ENCODE measurements around the gene POM121C. TPM values are rescaled to one million over a fixed set of nuclear protein-coding genes. Genes with fewer than 3 reads are reported as not detected.
"Not testable (repeated sequence)": the region's sequence is repeated elsewhere in the genome, so short reads cannot be mapped to it uniquely, and the experiment has no call there.

The POM121C gene
- total and polyA plus RNA-seq, 9 donors: 11.2 to 75.1 (median 47.3) TPM

GRCh38 chr7:75400575-75400974 is 85.5 kb downstream of the POM121C start:
- DNase-seq; H3K9me3 ChIP-seq; H3K4me3 ChIP-seq; H3K36me3 ChIP-seq; H3K27ac ChIP-seq; intact Hi-C loops (cut with DNase I); H3K27me3 ChIP-seq; H3K4me1 ChIP-seq (ENCODE audit: insufficient read depth): not testable (repeated sequence)
- no CpG with 5 or more reads among the region's 6 CpGs for WGBS, 3 donors

- intact Hi-C loops (cut with DNase I); H3K9me3 ChIP-seq; H3K4me1 ChIP-seq (ENCODE audit: insufficient read depth); H3K4me3 ChIP-seq; H3K36me3 ChIP-seq; H3K27ac ChIP-seq; H3K27me3 ChIP-seq: not testable (repeated sequence)
- WGBS, 3 donors: 68% methylated on average over 4 of the region's 34 CpGs; no CpG with 5 or more reads in 2 of the 3 donors
- peak in 1 of 5 donors; percentile 11 for DNase-seq
Measured at GRCh38 chr7:75398771-75399700, 87.1 kb downstream of the POM121C start.

GRCh38 chr7:75397865-75398264 is 88.2 kb downstream of the POM121C start:
- H3K27ac ChIP-seq; H3K4me1 ChIP-seq (ENCODE audit: insufficient read depth); H3K4me3 ChIP-seq; intact Hi-C loops (cut with DNase I); H3K27me3 ChIP-seq; DNase-seq; H3K9me3 ChIP-seq; H3K36me3 ChIP-seq: not testable (repeated sequence)
- WGBS, 3 donors: no CpG with 5 or more reads among the region's 2 CpGs

DNA sequence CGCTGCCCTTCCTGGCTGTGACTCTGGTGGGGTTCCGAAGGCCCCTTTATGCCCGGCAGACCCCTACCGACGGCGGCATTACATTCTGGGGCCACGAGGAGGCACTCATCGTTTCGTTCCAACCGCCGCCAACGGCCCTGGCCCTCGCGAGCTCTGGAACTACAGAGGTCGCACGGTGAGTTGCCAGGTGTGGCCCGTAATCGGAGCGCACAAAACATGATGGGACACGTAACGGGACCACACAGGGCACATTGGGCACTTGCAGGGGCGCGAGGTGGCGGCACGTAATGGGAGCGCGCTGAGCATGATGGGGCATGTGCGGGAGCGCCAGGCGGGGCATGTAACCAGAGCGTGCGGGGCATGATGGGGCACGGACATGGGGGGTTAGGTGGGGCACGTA is 90.8 kb downstream of the POM121C start, which contains the start of gene TRIM73:
Gene TRIM73, plus strand, starts transcription at position 301 of the 400 bp plus-strand sequence. CDS start 3,305 bp downstream, outside the sequence.
- H3K36me3 ChIP-seq, H3K9me3 ChIP-seq, H3K4me3 ChIP-seq: not testable (repeated sequence)

DNA sequence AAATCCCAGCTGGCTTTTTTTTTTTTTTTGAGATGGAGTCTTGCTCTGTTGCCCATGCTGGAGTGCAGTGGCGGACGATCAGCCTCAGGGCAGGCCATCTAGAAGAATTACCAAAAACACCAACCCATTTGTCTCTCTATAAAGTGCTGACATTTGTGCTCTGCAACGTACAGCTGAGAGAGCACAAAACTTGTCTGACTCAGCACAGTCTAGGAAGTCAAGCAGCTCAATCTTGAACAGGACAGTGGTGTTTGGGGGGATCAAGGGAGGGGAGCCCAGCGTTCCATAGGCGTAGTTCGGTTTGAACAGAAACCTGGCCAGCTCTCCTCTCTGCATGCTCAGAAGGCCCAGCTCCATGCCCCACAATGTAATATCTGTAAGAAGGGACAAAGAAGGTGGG is 92.9 kb downstream of the POM121C start:
- H3K27ac ChIP-seq; H3K4me1 ChIP-seq (ENCODE audit: insufficient read depth); H3K36me3 ChIP-seq; DNase-seq; H3K27me3 ChIP-seq; H3K4me3 ChIP-seq; intact Hi-C loops (cut with DNase I); H3K9me3 ChIP-seq: not testable (repeated sequence)
- no CpG with 5 or more reads among the region's 6 CpGs for WGBS, 3 donors

More for the DNA sequence above, 90.8 kb downstream of the POM121C start, which contains the start of gene TRIM73:
- H3K4me1 ChIP-seq (ENCODE audit: insufficient read depth); H3K27me3 ChIP-seq; intact Hi-C loops (cut with DNase I); H3K27ac ChIP-seq: not testable (repeated sequence)
- peak in 1 of 5 donors; percentile 4 for DNase-seq
- 12% methylated on average over 15 of the region's 34 CpGs; no CpG with 5 or more reads in 2 of the 3 donors for WGBS, 3 donors

DNA sequence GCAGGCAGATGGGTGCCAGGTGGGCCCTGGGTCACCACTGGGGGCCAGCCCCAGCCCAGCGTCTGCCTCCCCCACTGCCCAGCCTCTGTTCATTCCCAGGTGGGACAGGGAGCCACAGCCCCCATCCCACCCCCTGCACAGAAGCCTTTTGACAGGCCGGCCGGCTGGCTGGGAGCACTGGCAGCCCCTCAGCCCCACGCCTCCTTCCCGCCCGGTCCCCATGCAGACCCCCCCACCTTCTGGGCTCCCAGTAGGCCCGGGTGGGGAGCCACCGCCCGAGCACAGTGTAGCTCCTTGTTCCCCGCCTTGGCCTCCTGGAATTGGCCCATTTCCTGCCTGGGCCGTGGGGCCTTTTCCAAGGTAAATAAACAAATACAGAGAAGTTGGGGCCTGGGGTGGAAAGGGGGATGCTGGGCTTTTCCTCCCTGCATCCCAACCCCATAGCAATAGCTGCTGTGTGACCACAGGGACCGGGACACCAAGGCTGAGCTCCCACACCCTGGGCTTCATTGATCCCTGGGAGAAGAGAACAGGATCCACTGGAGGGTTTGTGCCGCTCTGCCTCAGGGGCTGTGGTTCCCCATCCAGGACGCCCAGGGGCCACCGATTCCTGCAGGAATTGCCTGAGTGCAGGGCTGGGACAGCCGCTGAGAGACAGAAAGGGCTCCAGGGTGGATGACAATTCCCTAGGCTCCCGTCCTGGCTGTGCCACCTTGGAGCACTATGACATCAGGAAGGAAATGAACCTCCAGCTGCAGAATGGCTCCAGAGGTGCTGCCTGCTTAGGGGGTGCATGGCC is 111.4 kb downstream of the POM121C start:
- H3K4me3 ChIP-seq; H3K9me3 ChIP-seq; H3K27ac ChIP-seq; DNase-seq; H3K27me3 ChIP-seq; intact Hi-C loops (cut with DNase I); H3K36me3 ChIP-seq; H3K4me1 ChIP-seq (ENCODE audit: insufficient read depth): not testable (repeated sequence)
- no CpG with 5 or more reads among the region's 17 CpGs for WGBS, 3 donors

DNA sequence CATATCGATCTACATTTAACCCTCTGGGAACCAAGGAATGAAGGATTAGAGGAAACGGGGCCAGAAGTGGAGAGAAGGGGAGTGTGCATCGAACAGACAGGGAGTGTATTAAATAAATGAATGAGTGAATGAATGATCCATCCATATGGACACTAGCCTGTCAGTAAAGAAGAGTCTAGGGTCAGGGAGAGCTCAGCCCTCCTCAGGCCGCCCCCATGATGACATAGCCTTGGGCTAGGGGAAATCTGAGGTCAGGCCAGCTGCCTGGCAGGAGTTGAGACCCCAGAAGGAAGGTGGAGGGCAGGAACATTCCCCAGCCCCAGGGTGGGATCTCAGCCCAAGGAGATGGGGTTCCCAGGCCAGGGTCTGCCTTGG is 112.0 kb downstream of the POM121C start:
- H3K27ac ChIP-seq; H3K4me1 ChIP-seq (ENCODE audit: insufficient read depth); H3K36me3 ChIP-seq; intact Hi-C loops (cut with DNase I); H3K9me3 ChIP-seq; DNase-seq; H3K4me3 ChIP-seq; H3K27me3 ChIP-seq: not testable (repeated sequence)
- no CpG with 5 or more reads among the region's 4 CpGs for whole genome bisulfite sequencing, 3 donors

GRCh38 chr7:75367313-75367712 is 118.8 kb downstream of the POM121C start:
- H3K27ac ChIP-seq; H3K4me3 ChIP-seq; H3K27me3 ChIP-seq; H3K4me1 ChIP-seq (ENCODE audit: insufficient read depth); DNase-seq; H3K36me3 ChIP-seq; intact Hi-C loops (cut with DNase I); H3K9me3 ChIP-seq: not testable (repeated sequence)
- 20 to 60% methylated on average over 1 to 4 of the region's 9 CpGs; no CpG with 5 or more reads in 1 of the 3 donors for WGBS, 3 donors

Small RNA genes lying within 50 kb of the gene (small RNA-seq; reads per million reads assigned to genes)
- not detected for gene AC211429.1
- gene RF00019: not detected

Other genes with a start within 250 kb of the POM121C start
- gene TRIM73, start 90.7 kb downstream of the POM121C start, total RNA-seq: 10 to 100 TPM in 1 of 7 donors, 1 to 10 TPM in 6; 3.1 to 11.3 (median 4.0) TPM
- 1 to 10 TPM; 1.2 to 2.8 TPM for gene TRIM73, start 90.7 kb downstream of the POM121C start, polyA plus RNA-seq
- gene SPDYE5, start 6.0 kb upstream of the POM121C start, total RNA-seq: under 1 TPM in 4 of 7 donors, not detected in 3; 0.10 to 0.20 (median 0.15) TPM
- gene SPDYE5, start 6.0 kb upstream of the POM121C start, polyA plus RNA-seq: under 1 TPM in 1 of 2 donors, not detected in 1; 0.07 TPM

All from ovary (tissue), 9 donors.